ENCODE measurements around the gene CFD.

The CFD gene

DNA sequence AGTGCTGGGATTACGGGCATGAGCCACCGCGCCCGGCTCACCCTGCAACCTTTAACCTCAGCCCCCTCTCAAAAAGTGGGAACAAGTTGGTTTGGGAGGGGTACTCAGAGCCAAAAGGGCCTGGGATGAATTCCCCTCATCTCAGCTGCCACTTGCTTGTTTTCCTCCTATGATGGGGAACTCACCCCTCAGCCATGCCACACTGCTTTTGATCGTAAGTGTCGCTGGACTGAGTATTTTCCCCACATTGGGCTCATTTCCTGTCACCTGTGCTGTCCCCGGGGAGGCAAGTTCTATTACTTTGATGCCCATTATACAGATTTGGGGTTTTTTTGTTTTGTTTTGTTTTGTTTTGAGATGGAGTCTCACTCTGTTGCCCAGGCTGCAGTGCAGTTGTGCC lies 47.0 kb downstream of the CFD start:
- DNase-seq (ENCODE audit: low spot score), result peak; percentile 34

DNA sequence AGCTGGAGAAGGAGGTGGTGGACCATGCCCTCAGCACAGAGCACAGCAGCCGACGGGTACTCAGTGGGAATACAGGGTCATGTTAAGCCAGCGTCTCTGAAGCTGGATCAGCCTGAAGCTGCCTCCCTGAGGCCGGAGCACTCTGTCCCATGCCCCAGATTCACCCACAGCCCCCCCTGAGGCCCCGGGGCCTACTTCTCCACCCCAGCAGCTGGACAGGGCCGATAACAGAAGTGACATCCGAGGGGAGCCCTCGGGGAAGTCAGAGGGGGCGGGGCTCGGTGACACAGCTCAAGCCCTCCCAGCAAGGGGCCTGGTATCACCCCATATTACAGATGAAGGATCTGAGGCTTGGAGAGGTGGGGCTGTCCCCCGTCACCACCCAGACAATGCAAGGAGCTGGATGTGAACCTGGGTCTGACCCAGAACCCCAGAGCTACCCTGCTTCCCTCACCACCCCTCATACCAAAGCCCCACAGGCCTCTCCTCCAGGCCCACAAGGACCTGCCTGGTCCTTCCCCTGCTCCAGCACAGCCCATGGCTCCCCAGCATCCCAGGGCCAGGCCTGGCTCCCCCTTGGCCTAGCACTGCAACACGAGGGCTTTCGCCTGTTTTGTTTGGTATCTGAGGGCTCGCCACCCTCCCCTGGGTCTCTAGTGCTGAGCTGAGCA lies 47.9 kb downstream of the CFD start:
- no peak for DNase-seq (ENCODE audit: low spot score)

DNA sequence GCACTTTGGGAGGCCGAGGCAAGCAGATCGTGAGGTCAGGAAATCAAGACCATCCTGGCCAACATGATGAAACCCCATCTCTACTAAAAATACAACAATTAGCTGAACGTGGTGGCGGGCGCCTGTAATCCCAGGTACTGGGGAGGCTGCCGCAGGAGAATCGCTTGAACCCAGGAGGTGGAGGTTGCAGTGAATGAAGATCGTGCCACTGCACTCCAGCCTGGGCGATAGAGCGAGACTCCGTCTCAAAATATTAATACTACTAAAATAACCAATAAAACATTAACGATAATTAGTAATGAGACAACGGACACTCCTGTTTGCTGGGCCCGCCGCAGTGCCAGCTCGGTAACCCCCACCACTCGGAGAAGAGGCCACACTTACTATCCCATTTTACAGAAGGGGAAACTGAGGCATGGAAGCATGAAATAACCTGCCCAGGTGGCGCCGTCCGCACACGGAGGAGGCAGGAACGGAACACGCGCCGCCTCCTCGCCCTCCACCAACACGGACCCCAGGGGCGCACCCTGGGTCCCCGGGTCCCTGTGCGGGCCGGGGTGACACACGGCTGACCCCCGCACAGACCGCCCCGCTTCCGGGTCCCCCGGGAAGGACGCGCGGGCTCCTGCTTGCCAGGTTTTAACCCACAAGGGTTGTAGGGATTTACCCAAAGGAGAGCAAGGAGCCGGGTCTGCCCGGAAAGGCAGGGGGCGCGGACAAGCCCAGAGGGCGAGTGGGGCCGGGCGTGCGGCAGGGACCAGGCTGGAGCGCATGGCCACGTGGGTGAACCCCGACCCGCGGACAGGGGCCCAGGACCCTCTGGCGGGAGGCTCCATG lies 52.0 kb downstream of the CFD start:
- no peak for DNase-seq (ENCODE audit: low spot score)

DNA sequence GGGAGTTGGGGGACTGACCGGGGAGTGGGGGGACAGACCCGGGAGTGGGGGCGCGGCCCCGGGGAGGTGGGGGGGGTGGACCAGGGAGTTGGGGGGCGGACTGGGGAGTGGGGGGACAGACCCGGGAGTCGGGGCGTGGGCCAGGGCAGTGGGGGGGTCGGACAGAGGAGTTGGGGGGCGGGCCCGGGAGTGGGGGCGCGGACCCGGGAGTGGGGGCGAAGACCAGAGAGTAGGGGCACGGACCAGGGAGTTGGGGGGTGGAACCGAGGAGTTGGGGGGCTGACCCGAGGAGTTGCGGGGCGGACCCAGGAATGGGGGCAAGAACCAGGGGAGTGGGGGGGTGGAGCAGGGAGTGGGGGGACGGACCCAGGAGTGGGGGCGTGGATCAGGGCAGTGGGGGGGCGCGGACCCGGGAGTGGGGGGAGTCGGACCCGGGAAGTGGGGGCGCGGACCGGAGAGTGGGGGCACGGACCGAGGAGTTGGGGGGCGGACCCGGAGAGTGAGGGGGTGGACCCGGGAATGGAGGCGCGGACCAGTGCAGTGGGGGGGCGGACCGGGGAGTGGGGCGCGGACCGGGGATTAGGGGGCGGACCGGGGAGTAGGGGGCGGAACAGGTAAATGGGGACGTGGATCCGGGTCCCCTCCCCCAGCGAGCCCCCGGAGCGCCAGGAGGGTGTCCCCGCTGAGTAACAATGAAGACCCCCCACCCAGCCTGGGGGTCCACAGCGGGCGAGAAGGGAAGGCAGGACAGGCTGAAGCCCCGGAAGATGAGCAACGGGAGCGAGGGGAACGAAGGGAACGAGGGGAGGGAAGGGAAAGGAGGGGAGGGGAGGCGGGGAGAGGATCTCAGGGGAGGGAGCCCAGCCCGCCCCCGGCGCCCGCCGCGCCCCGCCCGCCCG lies 53.0 kb downstream of the CFD start:
- peak; percentile 44 for DNase-seq (ENCODE audit: low spot score)

All from CD4-positive, alpha-beta T cell treated with Interleukin-2 at 100 ng/mL for 4 hours (primary cell).